BE2C (cell line): Measurements from ENCODE around the gene PIP5K1A.
A peak's percentile ranks its signal among the peaks of the same experiment; 100 is the strongest.

Experiments used
- DNase-seq: peaks from one replicate; pipeline ENCODE4 v3.0.0-alpha.2; 2020
- H3K27me3 ChIP-seq: fragments of 250-450 bp; sonication (Bioruptor Pico); 2 replicates; pipeline ENCODE4 v1.5.1; 2020; ENCODE audit warnings: mild to moderate bottlenecking
- H3K36me3 ChIP-seq: fragments of 250-450 bp; sonication (Bioruptor Pico); 2 replicates; pipeline ENCODE4 v1.5.1; 2020; ENCODE audit warnings: mild to moderate bottlenecking
- H3K4me1 ChIP-seq: fragments of 250-450 bp; sonication (Bioruptor Pico); 2 replicates; pipeline ENCODE4 v1.5.1; 2020
- H3K4me3 ChIP-seq: 2 replicates; pipeline ENCODE4 v1.5.1; 2011; ENCODE audit warnings: low read depth, low read length
- H3K9me3 ChIP-seq: fragments of 250-450 bp; sonication (Bioruptor Pico); 2 replicates; pipeline ENCODE4 v1.5.1; 2020
- CTCF ChIP-seq: IDR thresholded peaks from 2 replicates; pipeline ENCODE4 v1.5.1; 2012; ENCODE audit warnings: mild to moderate bottlenecking, low read depth, low read length

Gene PIP5K1A

DNA sequence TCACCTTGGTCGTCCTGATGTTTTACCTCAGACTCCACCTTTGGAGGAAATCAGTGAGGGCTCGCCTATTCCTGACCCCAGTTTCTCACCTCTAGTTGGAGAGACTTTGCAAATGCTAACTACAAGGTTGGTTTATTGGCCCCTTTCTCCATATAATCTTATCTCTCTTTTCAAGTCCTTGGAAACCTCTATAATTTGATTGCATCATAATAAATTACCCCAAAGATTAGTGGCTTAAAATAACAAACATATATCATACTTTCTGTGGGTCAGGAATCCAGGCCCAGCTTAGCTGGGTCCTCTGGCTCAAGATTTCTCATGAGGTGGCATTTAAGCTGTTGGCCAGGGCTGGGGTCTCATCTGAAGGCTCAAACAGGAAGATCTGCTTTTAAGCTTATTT is 44.1 kb downstream of the PIP5K1A start:
- no peak overlapping the region for H3K4me3 ChIP-seq
- no peaks in the 10 kb centered on the region for H3K4me1 ChIP-seq
- peaks cover 93% of the 10 kb centered on the region for H3K36me3 ChIP-seq
- no peaks in the 10 kb centered on the region for H3K9me3 ChIP-seq
- TF ChIP-seq CTCF, result no peak
- no peaks in the 10 kb centered on the region for H3K27me3 ChIP-seq
- no peak for DNase-seq

DNA sequence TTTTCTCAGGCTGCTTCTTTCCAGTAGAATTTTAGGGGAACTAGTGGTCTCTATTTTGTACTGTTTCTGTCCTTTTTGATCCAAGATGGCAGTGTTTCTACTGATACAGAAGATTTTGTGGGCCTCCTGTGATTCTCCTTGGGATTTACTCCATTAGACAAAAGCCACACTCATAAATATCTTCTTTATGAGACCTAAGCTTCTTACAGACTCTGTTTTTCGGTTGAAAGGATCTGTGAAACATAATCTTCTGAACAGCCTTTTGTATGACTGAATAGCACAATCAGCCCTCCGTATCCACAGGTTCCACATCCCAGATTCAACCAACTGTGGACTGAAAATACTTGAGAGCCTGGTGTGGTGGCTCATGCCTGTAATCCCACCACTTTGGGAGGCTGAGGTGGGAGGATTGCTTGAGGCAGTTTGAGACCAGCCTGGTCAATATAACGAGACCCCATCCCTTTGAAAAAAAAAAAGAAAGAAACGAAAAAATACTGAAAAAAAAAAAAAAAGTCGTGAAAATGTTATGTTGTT is 45.4 kb downstream of the PIP5K1A start:
- Histone ChIP-seq H3K4me1 (no peaks in the 10 kb centered on the region), H3K36me3 (peaks cover 86% of the 10 kb centered on the region), H3K9me3 (no peaks in the 10 kb centered on the region), H3K4me3 (no peak overlapping the region), H3K27me3 (no peaks in the 10 kb centered on the region)
- TF ChIP-seq CTCF, result no peak
- DNase-seq, result no peak

DNA sequence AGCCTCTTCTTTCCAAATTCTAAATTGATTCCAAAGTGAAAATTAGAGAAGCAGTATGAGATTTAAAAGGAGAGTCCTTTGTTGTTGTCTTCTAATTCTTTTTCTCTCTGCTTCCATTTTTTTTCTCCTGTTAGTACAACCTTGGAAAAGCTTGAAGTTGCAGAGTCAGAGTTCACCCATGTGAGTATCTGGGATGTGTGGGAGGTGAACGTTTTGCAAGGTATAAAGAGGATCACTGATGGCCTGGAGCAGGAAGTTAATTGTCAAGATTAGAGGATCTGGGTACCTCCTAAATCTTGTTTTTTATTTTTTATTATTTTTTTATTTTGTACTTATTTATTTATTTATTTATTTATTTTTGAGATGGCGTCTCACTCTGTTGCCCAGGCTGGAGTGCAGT is 48.4 kb downstream of the PIP5K1A start:
- H3K27me3 ChIP-seq, result no peaks in the 10 kb centered on the region
- peaks cover 61% of the 10 kb centered on the region for H3K36me3 ChIP-seq
- no peak overlapping the region for H3K4me3 ChIP-seq
- H3K9me3 ChIP-seq, result no peaks in the 10 kb centered on the region
- H3K4me1 ChIP-seq, result no peaks in the 10 kb centered on the region
- TF ChIP-seq CTCF, result no peak
- DNase-seq, result no peak

GRCh38 chr1:151251656-151252470 is 53.5 kb downstream of the PIP5K1A start:
- no peaks in the 10 kb centered on the region for H3K9me3 ChIP-seq
- peaks cover 15% of the 10 kb centered on the region for H3K36me3 ChIP-seq
- peak; percentile 73 for DNase-seq
- peak; percentile 94 for TF ChIP-seq CTCF
- peaks cover 3% of the 10 kb centered on the region for H3K4me1 ChIP-seq
- no peaks in the 10 kb centered on the region for H3K27me3 ChIP-seq
- H3K4me3 ChIP-seq, result no peak overlapping the region

DNA sequence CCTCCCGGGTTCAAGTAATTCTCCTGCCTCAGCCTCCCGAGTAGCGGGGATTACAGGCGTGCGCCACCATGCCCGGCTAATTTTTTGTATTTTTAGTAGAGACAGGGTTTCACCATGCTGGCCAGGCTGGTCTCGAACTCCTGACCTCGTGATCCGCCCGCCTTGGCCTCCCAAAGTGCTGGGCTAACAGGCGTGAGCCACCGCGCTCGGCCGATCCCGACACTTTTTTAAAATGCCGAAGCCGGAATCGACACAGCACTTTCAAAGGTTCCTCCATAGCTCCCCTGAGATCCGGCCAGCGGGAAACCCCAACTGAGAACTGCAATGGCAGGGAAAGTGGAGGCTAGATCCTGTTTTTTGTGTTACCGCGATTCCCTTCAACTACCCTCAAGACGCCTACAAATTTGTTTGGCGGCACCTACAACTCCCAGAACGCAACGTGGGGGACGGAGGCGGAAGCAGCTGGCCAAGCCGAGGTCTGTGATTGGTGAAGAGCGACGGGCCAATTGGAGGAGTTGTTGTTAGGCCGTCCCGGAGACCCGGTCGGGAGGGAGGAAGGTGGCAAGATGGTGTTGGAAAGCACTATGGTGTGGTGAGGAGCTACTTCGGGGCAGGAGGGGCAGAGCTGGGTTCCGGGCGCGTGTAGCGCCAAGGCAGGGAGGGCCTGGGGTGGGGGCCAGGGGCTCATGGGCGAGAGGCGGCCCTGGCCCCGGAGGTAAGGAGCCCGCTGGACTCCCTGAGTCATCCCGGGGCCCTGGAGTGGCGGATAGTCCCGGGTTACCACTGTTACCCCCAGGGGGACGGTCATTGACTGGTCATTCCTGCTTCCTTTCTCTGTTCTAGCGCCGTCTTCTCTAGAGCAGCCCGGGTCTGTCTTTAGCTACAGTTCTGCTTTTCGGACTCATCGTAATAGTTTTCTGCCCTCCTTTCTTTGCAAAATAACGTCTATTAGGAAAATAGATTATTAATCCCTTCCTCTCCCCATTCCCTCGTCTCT is 56.2 kb downstream of the PIP5K1A start, which contains the start of gene PSMD4:
PSMD4 (plus strand) TSS at position 518 of the 997 bp plus-strand sequence; CDS start at position 567, 49 bp downstream.
- DNase-seq, result peak; percentile 95
- Histone ChIP-seq H3K27me3 (no peaks in the 10 kb centered on the region), H3K9me3 (no peaks in the 10 kb centered on the region), H3K36me3 (peaks cover 4% of the 10 kb centered on the region), H3K4me1 (peaks cover 3% of the 10 kb centered on the region), H3K4me3 (peak within 1 kb of the TSS; percentile 99)
- no peak for TF ChIP-seq CTCF
